Esophagus muscularis mucosa (tissue), 4 donors: ENCODE results near the gene BAIAP2. TPM values are rescaled to one million over a fixed set of nuclear protein-coding genes. Genes with fewer than 3 reads are reported as not detected.

Experiments used
- DNase-seq: peaks from one replicate; pipeline ENCODE4 v3.0.0-alpha.2; 2017; ENCODE audit errors: extremely low spot score
- H3K27ac ChIP-seq, 4 donors: fragments of 200-600 bp; sonication (generic); replicated peaks in 1 of 4; 1 replicate in 3 of 4; 2 replicates in 1 of 4; pipeline ENCODE4 v1.5.1; 2016 to 2019; ENCODE audit warnings: mild to moderate bottlenecking in 1 of 4
- H3K27me3 ChIP-seq, 4 donors: fragments of 200-600 bp; sonication (generic); one replicate each; pipeline versions ENCODE4 v1.5.1 to v1.6.0; 2016 to 2019
- H3K36me3 ChIP-seq, 4 donors: fragments of 200-600 bp; sonication (generic); one replicate each; pipeline ENCODE4 v1.5.1; 2016 to 2019
- H3K4me1 ChIP-seq, 4 donors: fragments of 200-600 bp; sonication (generic); one replicate each; pipeline ENCODE4 v1.5.1; 2016 to 2019
- H3K4me3 ChIP-seq, 4 donors: fragments of 200-600 bp; sonication (generic); 1 replicate in 2 of 4; 2 replicates in 2 of 4; pipeline ENCODE4 v1.5.1; 2016 to 2019; ENCODE audit warnings: mild to moderate bottlenecking in 4 of 4, moderate library complexity in 1 of 4
- H3K9me3 ChIP-seq, 4 donors: fragments of 200-600 bp; sonication (generic); 1 replicate in 3 of 4; 2 replicates in 1 of 4; pipeline ENCODE4 v1.5.1; 2016 to 2019
- EP300 ChIP-seq: sonication (generic); formaldehyde crosslinking; IDR thresholded peaks from one replicate; pipeline ENCODE4 v1.6.1; 2017; ENCODE audit warnings: antibody characterized with exemption
- POLR2A ChIP-seq: fragments of 450-650 bp; IDR thresholded peaks from one replicate; pipeline ENCODE4 v1.6.1; 2017; ENCODE audit warnings: antibody characterized with exemption, moderate library complexity, mild to moderate bottlenecking, low read depth
- POLR2AphosphoS5 ChIP-seq, 2 donors: sonication (generic); formaldehyde crosslinking; IDR thresholded peaks; one replicate each; pipeline ENCODE4 v1.6.1; 2017; ENCODE audit warnings: antibody characterized with exemption in 2 of 2
- WGBS: methylation state at CpG from one replicate; pipeline ENCODE4 v1.1.5; 2018; 5-methylcytosine and 5-hydroxymethylcytosine counted together
- intact Hi-C: fragments of 100-400 bp; cut with DNase I; formaldehyde crosslinking; loops from one replicate; pipeline ENCODE4 v1.15.1; 2023
- total RNA-seq, 4 donors: library from RNA; depleted of rRNA; stranded (reverse); fragments of >200 nt; gene quantifications; one replicate each; pipeline versions ENCODE4 v1.1.0 to v1.2.1, GENCODE V29; 2016
- TF ChIP-seq, protein P1 (sequence below), 3 experiments: fragments of 200-600 bp in 2 of 3; fragments of 450-650 bp in 1 of 3; sonication (generic) in 2 of 3; IDR thresholded peaks; one replicate each; pipeline ENCODE4 v1.5.1; 2017 to 2019; ENCODE audit warnings: antibody characterized with exemption in 3 of 3, mild to moderate bottlenecking in 2 of 3, moderate library complexity in 1 of 3

BAIAP2 gene
- total RNA-seq, 4 donors from 2014 or later, result 31.1 to 54.5 (median 36.7) TPM

DNA sequence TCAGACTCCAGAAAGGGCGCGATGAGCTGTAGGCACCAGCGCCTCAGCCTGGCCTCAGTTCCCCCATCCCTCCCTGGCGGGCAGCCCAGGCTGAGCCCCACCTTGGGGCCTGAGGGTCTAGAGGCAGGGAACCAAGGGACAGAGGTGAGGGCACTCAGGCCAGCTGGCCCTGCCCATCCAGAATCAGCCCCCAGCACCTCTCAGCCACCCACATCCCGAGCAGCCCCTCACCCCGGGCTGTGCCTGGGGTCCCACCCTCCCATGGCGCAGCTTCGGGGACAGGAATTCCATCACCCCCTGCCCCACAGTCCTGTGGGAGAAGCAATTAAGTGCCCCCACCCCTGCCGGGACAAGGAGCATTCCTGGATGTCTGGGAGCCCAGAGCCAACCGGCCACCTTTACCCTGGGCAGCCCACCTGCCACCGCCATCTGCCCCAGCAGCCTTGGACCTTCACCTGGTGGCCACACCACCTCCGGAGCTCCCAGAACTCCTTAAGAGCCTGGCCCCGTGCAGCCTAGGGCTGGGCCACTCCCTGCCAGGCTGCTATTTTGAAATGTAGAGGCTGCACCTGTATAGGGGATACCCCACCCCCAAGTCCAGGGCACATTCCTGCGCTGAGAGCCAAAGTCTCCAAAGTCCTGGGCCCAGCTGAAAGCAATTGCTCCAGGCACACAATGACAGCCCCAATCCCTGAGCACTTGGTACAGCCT is 96.7 kb downstream of the BAIAP2 start:
- Histone ChIP-seq H3K27me3 (no peaks in the 10 kb centered on the region), H3K4me3 (peak overlapping the region in 3 of 4 donors; percentile 7 to 31 (median 20)), H3K4me1 (peaks cover 0 to 9% (median 1%) of the 10 kb centered on the region in 4 donors), H3K27ac (peak overlapping the region; percentile 20 to 72 (median 42)), H3K36me3 (peaks cover 0 to 5% (median 0%) of the 10 kb centered on the region in 4 donors), H3K9me3 (no peaks in the 10 kb centered on the region)
- no peak for DNase-seq
- intact Hi-C loops, result no loop called here
- WGBS, result 87% methylated on average over 13 of the region's 14 CpGs
- TF ChIP-seq, protein P1, sequence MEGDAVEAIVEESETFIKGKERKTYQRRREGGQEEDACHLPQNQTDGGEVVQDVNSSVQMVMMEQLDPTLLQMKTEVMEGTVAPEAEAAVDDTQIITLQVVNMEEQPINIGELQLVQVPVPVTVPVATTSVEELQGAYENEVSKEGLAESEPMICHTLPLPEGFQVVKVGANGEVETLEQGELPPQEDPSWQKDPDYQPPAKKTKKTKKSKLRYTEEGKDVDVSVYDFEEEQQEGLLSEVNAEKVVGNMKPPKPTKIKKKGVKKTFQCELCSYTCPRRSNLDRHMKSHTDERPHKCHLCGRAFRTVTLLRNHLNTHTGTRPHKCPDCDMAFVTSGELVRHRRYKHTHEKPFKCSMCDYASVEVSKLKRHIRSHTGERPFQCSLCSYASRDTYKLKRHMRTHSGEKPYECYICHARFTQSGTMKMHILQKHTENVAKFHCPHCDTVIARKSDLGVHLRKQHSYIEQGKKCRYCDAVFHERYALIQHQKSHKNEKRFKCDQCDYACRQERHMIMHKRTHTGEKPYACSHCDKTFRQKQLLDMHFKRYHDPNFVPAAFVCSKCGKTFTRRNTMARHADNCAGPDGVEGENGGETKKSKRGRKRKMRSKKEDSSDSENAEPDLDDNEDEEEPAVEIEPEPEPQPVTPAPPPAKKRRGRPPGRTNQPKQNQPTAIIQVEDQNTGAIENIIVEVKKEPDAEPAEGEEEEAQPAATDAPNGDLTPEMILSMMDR (IDR thresholded peaks at IDR 0.05), result no peak
- TF ChIP-seq POLR2AphosphoS5 (IDR thresholded peaks at IDR 0.05) (no peak), POLR2A (no peak), EP300 (no peak)

DNA sequence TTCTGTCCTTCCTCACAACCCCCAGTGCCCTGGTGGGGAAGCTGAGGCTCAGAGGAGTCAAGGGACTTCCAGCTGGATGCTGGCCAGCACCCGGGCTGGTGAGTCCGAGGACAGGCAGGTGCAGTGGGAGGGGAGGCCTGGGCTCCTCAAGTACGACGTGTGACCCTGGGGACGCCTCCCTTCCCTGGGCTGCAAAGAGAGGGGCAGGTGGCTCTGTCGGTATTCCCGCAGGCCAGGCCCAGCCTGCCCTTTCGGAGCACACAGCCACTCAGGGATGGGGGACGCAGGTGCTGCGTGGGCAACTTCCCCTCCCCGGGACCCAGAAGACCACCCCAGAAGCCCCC is 97.2 kb downstream of the BAIAP2 start:
- H3K36me3 ChIP-seq, result peaks cover 0 to 5% (median 0%) of the 10 kb centered on the region in 4 donors
- H3K4me3 ChIP-seq, result peak overlapping the region in 2 of 4 donors; percentile 20 to 31
- H3K27me3 ChIP-seq, result no peaks in the 10 kb centered on the region
- no peak for TF ChIP-seq POLR2A
- TF ChIP-seq EP300, result no peak
- TF ChIP-seq, protein P1 (IDR thresholded peaks at IDR 0.05), result no peak
- no peak for TF ChIP-seq POLR2AphosphoS5 (IDR thresholded peaks at IDR 0.05)
- H3K9me3 ChIP-seq, result no peaks in the 10 kb centered on the region
- WGBS, result 75% methylated on average over 10 of the region's 11 CpGs
- H3K27ac ChIP-seq, result peak overlapping the region; percentile 6 to 72 (median 42)
- peaks cover 0 to 9% (median 1%) of the 10 kb centered on the region in 4 donors for H3K4me1 ChIP-seq
- intact Hi-C loops, result no loop called here
- DNase-seq, result no peak

GRCh38 chr17:81132770-81133723 is 98.1 kb downstream of the BAIAP2 start:
- H3K4me1 ChIP-seq, result peaks cover 0 to 9% (median 1%) of the 10 kb centered on the region in 4 donors
- no peak for DNase-seq
- 86% methylated on average over 19 of the region's 22 CpGs for WGBS
- TF ChIP-seq, protein P1 (IDR thresholded peaks at IDR 0.05), result no peak
- TF ChIP-seq EP300, result no peak
- peak in 1 of 2 donors; percentile 13 for TF ChIP-seq POLR2AphosphoS5 (IDR thresholded peaks at IDR 0.05)
- H3K36me3 ChIP-seq, result peaks cover 0 to 5% (median 0%) of the 10 kb centered on the region in 4 donors
- intact Hi-C loops, result no loop called here
- H3K4me3 ChIP-seq, result peak overlapping the region in 2 of 4 donors; percentile 20 to 31
- H3K27me3 ChIP-seq, result no peaks in the 10 kb centered on the region
- H3K27ac ChIP-seq, result peak overlapping the region; percentile 38 to 72 (median 50)
- H3K9me3 ChIP-seq, result no peaks in the 10 kb centered on the region

- Histone ChIP-seq H3K27ac (peak overlapping the region in 1 of 4 donors; percentile 4), H3K4me1 (peaks cover 0 to 9% (median 1%) of the 10 kb centered on the region in 4 donors), H3K27me3 (no peaks in the 10 kb centered on the region), H3K36me3 (peaks cover 0 to 5% (median 0%) of the 10 kb centered on the region in 4 donors), H3K4me3 (no peak overlapping the region), H3K9me3 (no peaks in the 10 kb centered on the region)
- intact Hi-C loops, result no loop called here
- no peak for DNase-seq
- 93% methylated on average over 9 of the region's 28 CpGs for WGBS
- TF ChIP-seq, protein P1 (IDR thresholded peaks at IDR 0.05), result no peak
- TF ChIP-seq EP300, result no peak
- TF ChIP-seq POLR2AphosphoS5 (IDR thresholded peaks at IDR 0.05), result no peak
- no peak for TF ChIP-seq POLR2A
Observed at GRCh38 chr17:81134064-81134781, 99.3 kb downstream of the BAIAP2 start.
